ENCODE results near the gene CNOT4. TPM values are rescaled to one million over a fixed set of nuclear protein-coding genes. Genes with fewer than 3 reads are reported as not detected.

CNOT4 gene
- total and polyA plus RNA-seq, 4 donors = 5.6 to 61.4 (median 11.7) TPM

GRCh38 chr7:135519233-135519688 lies 9.4 kb upstream of the CNOT4 start:
- DNase-seq = peak in 2 of 3 donors; percentile 22 to 36
- no peak overlapping the region for H3K4me3 ChIP-seq

GRCh38 chr7:135518748-135519147 lies 8.8 kb upstream of the CNOT4 start:
- no peak for TF ChIP-seq CTCF (IDR thresholded peaks at IDR 0.05; ENCODE audit: control extremely low read depth, extremely low read depth)
- H3K9ac ChIP-seq (ENCODE audit: insufficient read depth in 1 of 2, low read length in 2 of 2) = no peak overlapping the region
- no peaks in the 10 kb centered on the region for H3K9me3 ChIP-seq (ENCODE audit: control insufficient read depth in 4 of 4, insufficient read depth in 3 of 4, low read length in 3 of 4)
- ATAC-seq (ENCODE audit: insufficient read depth, low FRiP score) (no peak), DNase-seq (no peak)
- 85 to 95% methylated on average over 1 of the region's 1 CpG for WGBS, 2 donors
- H3K4me1 ChIP-seq (ENCODE audit: control insufficient read depth in 5 of 5, insufficient read depth in 5 of 5, low read length in 5 of 5) = no peaks in the 10 kb centered on the region
- H3K27ac ChIP-seq (ENCODE audit: low read depth in 1 of 2, low read length in 1 of 2) = no peak overlapping the region
- H3K4me3 ChIP-seq = no peak overlapping the region
- H3K36me3 ChIP-seq (ENCODE audit: control insufficient read depth in 4 of 4, insufficient read depth in 4 of 4, low read length in 4 of 4) = no peaks in the 10 kb centered on the region
- no peaks in the 10 kb centered on the region for H3K27me3 ChIP-seq (ENCODE audit: control insufficient read depth in 3 of 3, insufficient read depth in 3 of 3, low read length in 2 of 3)

More at GRCh38 chr7:135519233-135519688, 9.4 kb upstream of the CNOT4 start:
- Histone ChIP-seq H3K27me3 (ENCODE audit: control insufficient read depth in 3 of 3, insufficient read depth in 3 of 3, low read length in 2 of 3) (no peaks in the 10 kb centered on the region), H3K36me3 (ENCODE audit: control insufficient read depth in 4 of 4, insufficient read depth in 4 of 4, low read length in 4 of 4) (no peaks in the 10 kb centered on the region), H3K4me1 (ENCODE audit: control insufficient read depth in 5 of 5, insufficient read depth in 5 of 5, low read length in 5 of 5) (no peaks in the 10 kb centered on the region), H3K27ac (ENCODE audit: low read depth in 1 of 2, low read length in 1 of 2) (peak overlapping the region in 1 of 2 donors; percentile 40), H3K9me3 (ENCODE audit: control insufficient read depth in 4 of 4, insufficient read depth in 3 of 4, low read length in 3 of 4) (no peaks in the 10 kb centered on the region), H3K9ac (ENCODE audit: insufficient read depth in 1 of 2, low read length in 2 of 2) (no peak overlapping the region)
- no peak for ATAC-seq (ENCODE audit: insufficient read depth, low FRiP score)
- TF ChIP-seq CTCF (IDR thresholded peaks at IDR 0.05; ENCODE audit: control extremely low read depth, extremely low read depth) = no peak

- no peak for TF ChIP-seq CTCF (IDR thresholded peaks at IDR 0.05; ENCODE audit: control extremely low read depth, extremely low read depth)
- Histone ChIP-seq H3K4me1 (ENCODE audit: control insufficient read depth in 5 of 5, insufficient read depth in 5 of 5, low read length in 5 of 5) (no peaks in the 10 kb centered on the region), H3K27me3 (ENCODE audit: control insufficient read depth in 3 of 3, insufficient read depth in 3 of 3, low read length in 2 of 3) (no peaks in the 10 kb centered on the region), H3K27ac (ENCODE audit: low read depth in 1 of 2, low read length in 1 of 2) (no peak overlapping the region), H3K36me3 (ENCODE audit: control insufficient read depth in 4 of 4, insufficient read depth in 4 of 4, low read length in 4 of 4) (no peaks in the 10 kb centered on the region), H3K9ac (ENCODE audit: insufficient read depth in 1 of 2, low read length in 2 of 2) (no peak overlapping the region), H3K9me3 (ENCODE audit: control insufficient read depth in 4 of 4, insufficient read depth in 3 of 4, low read length in 3 of 4) (no peaks in the 10 kb centered on the region), H3K4me3 (no peak overlapping the region)
- 82 to 90% methylated on average over 3 of the region's 3 CpGs for WGBS, 2 donors
- DNase-seq = no peak
- no peak for ATAC-seq (ENCODE audit: insufficient read depth, low FRiP score)
These were observed 7.2 kb upstream of the CNOT4 start for GRCh38 chr7:135517060-135517459.

GRCh38 chr7:135514856-135515255 lies 5.0 kb upstream of the CNOT4 start:
- Histone ChIP-seq H3K36me3 (ENCODE audit: control insufficient read depth in 4 of 4, insufficient read depth in 4 of 4, low read length in 4 of 4) (no peaks in the 10 kb centered on the region), H3K9ac (ENCODE audit: insufficient read depth in 1 of 2, low read length in 2 of 2) (no peak overlapping the region), H3K9me3 (ENCODE audit: control insufficient read depth in 4 of 4, insufficient read depth in 3 of 4, low read length in 3 of 4) (no peaks in the 10 kb centered on the region), H3K4me3 (no peak overlapping the region), H3K27ac (ENCODE audit: low read depth in 1 of 2, low read length in 1 of 2) (no peak overlapping the region), H3K4me1 (ENCODE audit: control insufficient read depth in 5 of 5, insufficient read depth in 5 of 5, low read length in 5 of 5) (peaks cover 0 to 5% (median 0%) of the 10 kb centered on the region in 5 donors), H3K27me3 (ENCODE audit: control insufficient read depth in 3 of 3, insufficient read depth in 3 of 3, low read length in 2 of 3) (no peaks in the 10 kb centered on the region)
- no peak for DNase-seq
- WGBS, 2 donors = 74 to 81% methylated on average over 3 of the region's 3 CpGs
- no peak for ATAC-seq (ENCODE audit: insufficient read depth, low FRiP score)
- TF ChIP-seq CTCF (IDR thresholded peaks at IDR 0.05; ENCODE audit: control extremely low read depth, extremely low read depth) = no peak
